BLaER1 treated with 17β-estradiol and CSF1 and Interleukin-3, amounts not matched to agents 10 nM and 100 nM (cell line): ENCODE results near the gene OGFRL1.

Experiments
- H3K27ac ChIP-seq, 11 experiments: shearing (Covaris generic); formaldehyde crosslinking; 2 replicates each; pipeline ENCODE4 v1.8.1; 2022
- H3K27me3 ChIP-seq, 11 experiments: shearing (Covaris generic); formaldehyde crosslinking; 2 replicates each; pipeline ENCODE4 v1.8.1; 2022
- H3K36me3 ChIP-seq, 11 experiments: shearing (Covaris generic); formaldehyde crosslinking; 2 replicates each; pipeline ENCODE4 v1.8.1; 2022
- H3K4me1 ChIP-seq, 10 experiments: shearing (Covaris generic); formaldehyde crosslinking; 2 replicates each; pipeline ENCODE4 v1.8.1; 2022
- H3K4me2 ChIP-seq, 11 experiments: shearing (Covaris generic); formaldehyde crosslinking; 2 replicates each; pipeline ENCODE4 v1.8.1; 2022
- H3K4me3 ChIP-seq, 10 experiments: shearing (Covaris generic); formaldehyde crosslinking; 2 replicates each; pipeline ENCODE4 v1.8.1; 2022
- H3K9ac ChIP-seq, 11 experiments: shearing (Covaris generic); formaldehyde crosslinking; 2 replicates each; pipeline ENCODE4 v1.8.1; 2022
- H3K9me3 ChIP-seq, 11 experiments: shearing (Covaris generic); formaldehyde crosslinking; replicated peaks in 1 of 11; 2 replicates each; pipeline ENCODE4 v1.8.1; 2022
- H4K20me1 ChIP-seq, 11 experiments: shearing (Covaris generic); formaldehyde crosslinking; 2 replicates each; pipeline ENCODE4 v1.8.1; 2022
- Cebpa-rat ChIP-seq, 11 experiments: shearing (Covaris generic); IDR thresholded peaks; 2 replicates each; pipeline ENCODE4 v1.8.1; 2022

Gene OGFRL1

GRCh38 chr6:71289802-71290175 is 1.2 kb downstream of the OGFRL1 start:
- Histone ChIP-seq H3K4me1 (peaks cover 38 to 63% (median 44%) of the 10 kb centered on the region in 10 experiments), H3K9ac (peak overlapping the region; percentile 95 to 100 (median 99))

GRCh38 chr6:71290611-71291010 is 2.0 kb downstream of the OGFRL1 start:
- Histone ChIP-seq H3K9ac (peak overlapping the region; percentile 95 to 100 (median 99)), H3K4me1 (peaks cover 38 to 65% (median 44%) of the 10 kb centered on the region in 10 experiments), H3K27ac (peak overlapping the region; percentile 95 to 99 (median 98); a peak in 20 of 22 replicates), H3K9me3 (no peaks in the 10 kb centered on the region), H3K4me2 (peak overlapping the region; percentile 80 to 98 (median 91)), H3K27me3 (no peaks in the 10 kb centered on the region), H4K20me1 (peaks cover 16 to 69% (median 56%) of the 10 kb centered on the region in 11 experiments; a peak in 19 of 22 replicates), H3K4me3 (peak overlapping the region; percentile 93 to 99 (median 97)), H3K36me3 (peaks cover 26 to 59% (median 56%) of the 10 kb centered on the region in 11 experiments)
- TF ChIP-seq Cebpa-rat (IDR thresholded peaks at IDR 0.05) = no peak

More at GRCh38 chr6:71289802-71290175, 1.2 kb downstream of the OGFRL1 start:
- TF ChIP-seq Cebpa-rat (IDR thresholded peaks at IDR 0.05) = no peak
- no peaks in the 10 kb centered on the region for H3K27me3 ChIP-seq
- peak overlapping the region; percentile 80 to 98 (median 91) for H3K4me2 ChIP-seq
- peaks cover 17 to 51% (median 48%) of the 10 kb centered on the region in 11 experiments for H3K36me3 ChIP-seq
- peak overlapping the region; percentile 95 to 99 (median 98) for H3K27ac ChIP-seq
- peak overlapping the region; percentile 93 to 99 (median 97) for H3K4me3 ChIP-seq
- H3K9me3 ChIP-seq = no peaks in the 10 kb centered on the region
- H4K20me1 ChIP-seq = peaks cover 16 to 61% (median 48%) of the 10 kb centered on the region in 11 experiments; a peak in 19 of 22 replicates

- no peaks in the 10 kb centered on the region for H3K9me3 ChIP-seq
- peaks cover 16 to 83% (median 70%) of the 10 kb centered on the region in 11 experiments; a peak in 19 of 22 replicates for H4K20me1 ChIP-seq
- H3K9ac ChIP-seq = peak overlapping the region in 9 of 11 experiments; percentile 17 to 100 (median 99); a peak in 14 of 22 replicates
- H3K27me3 ChIP-seq = no peaks in the 10 kb centered on the region
- H3K27ac ChIP-seq = peak overlapping the region in 4 of 11 experiments; percentile 95 to 99 (median 98); a peak in 8 of 22 replicates
- H3K4me2 ChIP-seq = peak overlapping the region; percentile 80 to 98 (median 91)
- H3K36me3 ChIP-seq = peaks cover 39 to 73% (median 70%) of the 10 kb centered on the region in 11 experiments
- H3K4me3 ChIP-seq = peak overlapping the region; percentile 93 to 99 (median 97); a peak in 18 of 20 replicates
- H3K4me1 ChIP-seq = peaks cover 27 to 65% (median 41%) of the 10 kb centered on the region in 10 experiments
- no peak for TF ChIP-seq Cebpa-rat (IDR thresholded peaks at IDR 0.05)
Measured at GRCh38 chr6:71292001-71292400, 3.4 kb downstream of the OGFRL1 start.

- Histone ChIP-seq H3K9ac (peak overlapping the region in 3 of 11 experiments; percentile 55 to 99 (median 99); a peak in 6 of 22 replicates), H3K4me1 (peaks cover 16 to 74% (median 29%) of the 10 kb centered on the region in 10 experiments), H3K9me3 (no peaks in the 10 kb centered on the region), H3K36me3 (peaks cover 58 to 93% (median 89%) of the 10 kb centered on the region in 11 experiments), H4K20me1 (peaks cover 16 to 99% (median 88%) of the 10 kb centered on the region in 11 experiments; a peak in 19 of 22 replicates), H3K27me3 (no peaks in the 10 kb centered on the region), H3K4me2 (peak overlapping the region in 7 of 11 experiments; percentile 2 to 98 (median 90); a peak in 11 of 22 replicates), H3K4me3 (peak overlapping the region in 6 of 10 experiments; percentile 14 to 99 (median 98); a peak in 10 of 20 replicates), H3K27ac (no peak overlapping the region; a peak in 1 of 22 replicates)
- no peak for TF ChIP-seq Cebpa-rat (IDR thresholded peaks at IDR 0.05)
Measured at GRCh38 chr6:71294121-71294523, 5.5 kb downstream of the OGFRL1 start.

DNA sequence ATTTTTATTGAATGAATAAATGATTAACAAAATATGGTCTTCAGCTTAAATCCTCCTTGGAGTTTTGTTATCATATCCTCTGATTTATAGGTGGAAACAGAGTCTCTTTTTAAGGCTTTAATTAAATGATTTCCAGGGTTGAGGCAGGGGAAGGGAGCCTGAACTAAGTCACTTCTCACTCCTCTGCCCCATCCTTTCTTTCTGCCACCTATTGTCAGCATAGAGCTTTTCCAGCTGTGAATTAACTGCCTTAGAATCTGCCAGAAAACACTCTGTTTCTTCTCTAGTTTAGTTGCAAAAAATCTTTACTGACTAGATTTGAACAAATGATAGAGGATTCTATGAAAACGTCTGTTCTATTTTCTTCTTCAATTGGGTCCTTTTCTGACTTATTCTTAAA is 9.8 kb downstream of the OGFRL1 start:
- peaks cover 0 to 100% (median 92%) of the 10 kb centered on the region in 11 experiments; a peak in 17 of 22 replicates for H4K20me1 ChIP-seq
- peaks cover 91 to 100% (median 96%) of the 10 kb centered on the region in 11 experiments for H3K36me3 ChIP-seq
- H3K9ac ChIP-seq = 0 out of 22 replicates have a peak overlapping the region, but pooled peaks of 1 of the 11 experiments have one; percentile 36

GRCh38 chr6:71299541-71300470 is 11.2 kb downstream of the OGFRL1 start:
- TF ChIP-seq Cebpa-rat (IDR thresholded peaks at IDR 0.05) = no peak
- H3K4me3 ChIP-seq = no peak overlapping the region
- H3K9me3 ChIP-seq = no peaks in the 10 kb centered on the region
- peaks cover 0 to 100% (median 85%) of the 10 kb centered on the region in 11 experiments; a peak in 17 of 22 replicates for H4K20me1 ChIP-seq
- peaks cover 0 to 91% (median 0%) of the 10 kb centered on the region in 10 experiments; a peak in 6 of 20 replicates for H3K4me1 ChIP-seq
- no peak overlapping the region for H3K27ac ChIP-seq
- peaks cover 84 to 100% (median 94%) of the 10 kb centered on the region in 11 experiments for H3K36me3 ChIP-seq
- no peaks in the 10 kb centered on the region for H3K27me3 ChIP-seq
- H3K4me2 ChIP-seq = peak overlapping the region in 1 of 11 experiments; percentile 69; a peak in 3 of 22 replicates
- H3K9ac ChIP-seq = no peak overlapping the region

More for the DNA sequence above, 9.8 kb downstream of the OGFRL1 start:
- no peak for TF ChIP-seq Cebpa-rat (IDR thresholded peaks at IDR 0.05)
- no peaks in the 10 kb centered on the region for H3K27me3 ChIP-seq
- peaks cover 0 to 91% (median 10%) of the 10 kb centered on the region in 10 experiments; a peak in 11 of 20 replicates for H3K4me1 ChIP-seq
- H3K27ac ChIP-seq = no peak overlapping the region
- no peaks in the 10 kb centered on the region for H3K9me3 ChIP-seq
- peak overlapping the region in 2 of 11 experiments; percentile 41 to 69; a peak in 3 of 22 replicates for H3K4me2 ChIP-seq
- no peak overlapping the region for H3K4me3 ChIP-seq

GRCh38 chr6:71300561-71301168 is 12.1 kb downstream of the OGFRL1 start:
- peaks cover 80 to 99% (median 91%) of the 10 kb centered on the region in 11 experiments for H3K36me3 ChIP-seq

DNA sequence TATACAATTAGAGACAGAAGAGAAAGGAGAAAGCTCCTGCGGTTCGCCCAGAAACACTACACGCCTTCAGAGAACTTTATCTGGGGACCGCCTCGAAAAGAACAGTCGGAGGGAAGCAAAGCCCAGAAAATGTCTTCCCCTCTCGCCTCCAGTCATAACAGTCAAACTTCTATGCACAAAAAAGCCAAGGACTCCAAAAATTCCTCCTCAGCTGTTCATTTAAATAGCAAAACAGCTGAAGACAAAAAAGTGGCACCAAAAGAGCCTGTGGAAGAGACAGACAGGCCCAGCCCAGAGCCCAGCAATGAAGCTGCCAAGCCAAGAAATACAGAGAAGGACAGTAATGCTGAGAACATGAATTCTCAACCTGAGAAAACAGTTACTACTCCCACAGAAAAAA is 12.9 kb downstream of the OGFRL1 start:
- Histone ChIP-seq H3K4me3 (no peak overlapping the region), H4K20me1 (peaks cover 0 to 100% (median 76%) of the 10 kb centered on the region in 11 experiments; a peak in 17 of 22 replicates), H3K27me3 (no peaks in the 10 kb centered on the region), H3K36me3 (peaks cover 74 to 99% (median 88%) of the 10 kb centered on the region in 11 experiments), H3K4me2 (no peak overlapping the region), H3K9me3 (no peaks in the 10 kb centered on the region), H3K27ac (peak overlapping the region in 1 of 11 experiments; percentile 24; a peak in 1 of 22 replicates), H3K4me1 (peaks cover 0 to 91% (median 0%) of the 10 kb centered on the region in 10 experiments; a peak in 6 of 20 replicates), H3K9ac (no peak overlapping the region)
- no peak for TF ChIP-seq Cebpa-rat (IDR thresholded peaks at IDR 0.05)

More at GRCh38 chr6:71300561-71301168, 12.1 kb downstream of the OGFRL1 start:
- H3K4me3 ChIP-seq = no peak overlapping the region
- peaks cover 0 to 100% (median 78%) of the 10 kb centered on the region in 11 experiments; a peak in 17 of 22 replicates for H4K20me1 ChIP-seq
- no peak for TF ChIP-seq Cebpa-rat (IDR thresholded peaks at IDR 0.05)
- H3K9me3 ChIP-seq = no peaks in the 10 kb centered on the region
- H3K9ac ChIP-seq = no peak overlapping the region
- no peak overlapping the region for H3K27ac ChIP-seq
- H3K4me1 ChIP-seq = peaks cover 0 to 91% (median 0%) of the 10 kb centered on the region in 10 experiments; a peak in 6 of 20 replicates
- H3K4me2 ChIP-seq = no peak overlapping the region
- no peaks in the 10 kb centered on the region for H3K27me3 ChIP-seq
